H1 (cell line): ENCODE measurements around the gene HSF4. TPM values are rescaled to one million over a fixed set of nuclear protein-coding genes. Genes with fewer than 3 reads are reported as not detected.

Source experiments
- CTCF ChIA-PET: fragments of 300-600 bp; sonication (Branson Sonifier 250); formaldehyde crosslinking; loops from one replicate; lab custom pipeline; 2021; ENCODE audit not compliant: partially characterized antibody; lab: Charles Lee
- POLR2A ChIA-PET: fragments of 300-600 bp; sonication (Branson Sonifier 250); formaldehyde crosslinking; loops from one replicate; lab custom pipeline; 2021; ENCODE audit warnings: inconsistent platforms; ENCODE audit not compliant: partially characterized antibody; lab: Charles Lee
- DNase-seq, 2 experiments: peaks; one replicate each; pipeline versions ENCODE4 v3.0.0 to v3.0.0-alpha.2; 2010 to 2022; ENCODE audit warnings: low spot score in 2 of 2, low read depth in 1 of 2, mixed read lengths in 1 of 2
- FAIRE-seq: peaks from 2 replicates; lab custom pipeline; 2011; peaks lifted over from hg19 to GRCh38; lab: Jason Lieb, UNC
- H2AFZ ChIP-seq: 2 replicates; pipeline ENCODE4 v1.8.1; 2012; ENCODE audit warnings: low read length, inconsistent platforms
- H2AK5ac ChIP-seq: 2 replicates; pipeline ENCODE4 v1.6.1; 2013; ENCODE audit warnings: low read depth, low read length
- H2BK120ac ChIP-seq: replicated peaks from 2 replicates; pipeline ENCODE3; 2013; ENCODE audit warnings: low read depth, low read length, inconsistent platforms
- H2BK12ac ChIP-seq: 2 replicates; pipeline ENCODE4 v1.6.1; 2013; ENCODE audit warnings: low read depth, low read length
- H2BK15ac ChIP-seq: 2 replicates; pipeline ENCODE4 v1.6.1; 2013; ENCODE audit warnings: low read length
- H2BK20ac ChIP-seq: 2 replicates; pipeline ENCODE4 v1.6.1; 2013; ENCODE audit warnings: low read length
- H2BK5ac ChIP-seq: 2 replicates; pipeline ENCODE4 v1.6.1; 2013; ENCODE audit warnings: low read depth, low read length
- H3K14ac ChIP-seq: 2 replicates; pipeline ENCODE4 v1.6.1; 2013; ENCODE audit warnings: inconsistent platforms; ENCODE audit not compliant: insufficient read length
- H3K18ac ChIP-seq: 2 replicates; pipeline ENCODE4 v1.6.1; 2013; ENCODE audit warnings: low read length; ENCODE audit errors: extremely low read depth
- H3K23ac ChIP-seq: 2 replicates; pipeline ENCODE4 v1.6.1; 2013; ENCODE audit warnings: inconsistent platforms; ENCODE audit not compliant: insufficient read length
- H3K23me2 ChIP-seq: 2 replicates; pipeline ENCODE4 v1.6.1; 2013; ENCODE audit warnings: low read depth, low read length
- H3K27ac ChIP-seq: 2 replicates; pipeline ENCODE4 v1.6.1; 2011; ENCODE audit warnings: low read depth, low read length, inconsistent platforms
- H3K27me3 ChIP-seq, 4 experiments: replicated peaks in 1 of 4; 1 replicate in 1 of 4; 2 replicates in 3 of 4; pipeline versions ENCODE4 v1.6.1 to v1.8.1; 2011 to 2013; ENCODE audit warnings: low read length in 3 of 4, mild to moderate bottlenecking in 3 of 4, inconsistent platforms in 2 of 4, mixed read lengths in 2 of 4, moderate library complexity in 1 of 4; ENCODE audit not compliant: control insufficient read depth in 3 of 4, insufficient read depth in 3 of 4; ENCODE audit errors: extremely low read depth in 1 of 4
- H3K36me3 ChIP-seq, 4 experiments: 2 replicates each; pipeline versions ENCODE4 v1.6.1 to v1.8.1; 2011 to 2013; ENCODE audit warnings: mild to moderate bottlenecking in 4 of 4, low read length in 3 of 4, moderate library complexity in 2 of 4, control low read depth in 1 of 4, inconsistent platforms in 1 of 4; ENCODE audit not compliant: insufficient read depth in 4 of 4, control insufficient read depth in 2 of 4
- H3K4ac ChIP-seq: replicated peaks from 2 replicates; pipeline ENCODE3; 2013; ENCODE audit warnings: low read length, low read depth, mixed read lengths, inconsistent platforms; ENCODE audit not compliant: insufficient read length
- H3K4me1 ChIP-seq, 4 experiments: replicated peaks in 1 of 4; 1 replicate in 1 of 4; 2 replicates in 3 of 4; pipeline versions ENCODE4 v1.6.1 to v1.8.1; 2011 to 2013; ENCODE audit warnings: low read length in 3 of 4, inconsistent platforms in 2 of 4, mixed read lengths in 1 of 4; ENCODE audit not compliant: insufficient read depth in 4 of 4, control insufficient read depth in 3 of 4
- H3K4me2 ChIP-seq, 2 experiments: 2 replicates each; pipeline versions ENCODE4 v1.6.1 to v1.8.1; 2011 to 2013; ENCODE audit warnings: low read depth in 2 of 2, low read length in 2 of 2, control low read depth in 1 of 2, inconsistent platforms in 1 of 2, mild to moderate bottlenecking in 1 of 2; ENCODE audit not compliant: insufficient read depth in 1 of 2
- H3K4me3 ChIP-seq, 4 experiments: fragments of 200-600, 300-600 bp in 1 of 4; sonication (generic), shearing (Covaris generic), sonication (Bioruptor Twin) in 1 of 4; 2 replicates each; pipeline versions ENCODE4 v1.5.1 to v1.8.1; 2011 to 2016; ENCODE audit warnings: low read length in 4 of 4, low read depth in 3 of 4, control low read depth in 2 of 4, inconsistent platforms in 2 of 4, mild to moderate bottlenecking in 2 of 4, mixed read lengths in 1 of 4, moderate library complexity in 1 of 4; ENCODE audit not compliant: insufficient read depth in 2 of 4; ENCODE audit errors: extremely low read depth in 1 of 4
- H3K56ac ChIP-seq: replicated peaks from 2 replicates; pipeline ENCODE3; 2013; ENCODE audit warnings: low read depth, mild to moderate bottlenecking, mixed read lengths, low read length, inconsistent platforms; ENCODE audit not compliant: insufficient read length
- H3K79me1 ChIP-seq: 2 replicates; pipeline ENCODE4 v1.6.1; 2013; ENCODE audit warnings: low read depth, low read length, control low read depth
- H3K79me2 ChIP-seq, 2 experiments: 2 replicates each; pipeline versions ENCODE4 v1.6.1 to v1.8.1; 2012 to 2013; ENCODE audit warnings: low read length in 2 of 2, mild to moderate bottlenecking in 2 of 2, inconsistent platforms in 1 of 2; ENCODE audit not compliant: insufficient read depth in 2 of 2, control insufficient read depth in 1 of 2
- H3K9ac ChIP-seq, 4 experiments: replicated peaks in 1 of 4; 1 replicate in 1 of 4; 2 replicates in 3 of 4; pipeline versions ENCODE4 v1.6.1 to v1.8.1; 2011 to 2013; ENCODE audit warnings: low read depth in 3 of 4, low read length in 3 of 4, control low read depth in 2 of 4, mild to moderate bottlenecking in 2 of 4, moderate library complexity in 2 of 4, inconsistent platforms in 1 of 4; ENCODE audit errors: extremely low read depth in 1 of 4
- H3K9me3 ChIP-seq, 2 experiments: 2 replicates each; pipeline versions ENCODE4 v1.6.1 to v1.8.1; 2012 to 2013; ENCODE audit warnings: mild to moderate bottlenecking in 2 of 2, moderate library complexity in 2 of 2, control low read depth in 1 of 2, inconsistent platforms in 1 of 2, low read depth in 1 of 2, low read length in 1 of 2, mixed read lengths in 1 of 2; ENCODE audit not compliant: insufficient read depth in 2 of 2
- H4K20me1 ChIP-seq, 2 experiments: replicated peaks in 1 of 2; 2 replicates each; pipeline versions ENCODE3 to v1.8.1; 2011 to 2013; ENCODE audit warnings: inconsistent platforms in 2 of 2, low read length in 2 of 2, mild to moderate bottlenecking in 1 of 2; ENCODE audit not compliant: insufficient read depth in 2 of 2, control insufficient read depth in 1 of 2
- H4K5ac ChIP-seq: 2 replicates; pipeline ENCODE4 v1.6.1; 2013; ENCODE audit warnings: low read length, low read depth, mixed read lengths, inconsistent platforms; ENCODE audit not compliant: insufficient read length
- H4K8ac ChIP-seq: 2 replicates; pipeline ENCODE4 v1.8.0; 2013; ENCODE audit warnings: mild to moderate bottlenecking, moderate library complexity, low read length, inconsistent platforms; ENCODE audit not compliant: insufficient read depth; ENCODE audit errors: extremely low read depth
- H4K91ac ChIP-seq: replicated peaks from 2 replicates; pipeline ENCODE3; 2013; ENCODE audit warnings: low read length, mixed read lengths, inconsistent platforms; ENCODE audit not compliant: insufficient read length
- BACH1 ChIP-seq: IDR thresholded peaks from 2 replicates; pipeline ENCODE4 v1.6.1; 2012; ENCODE audit warnings: low read length, improper control_type of control experiment
- CTCF ChIP-seq, 3 experiments: IDR thresholded peaks; 1 replicate in 2 of 3; 2 replicates in 1 of 3; pipeline versions ENCODE4 v1.5.1 to v1.6.1; 2011; ENCODE audit warnings: low read length in 3 of 3, mild to moderate bottlenecking in 3 of 3, inconsistent platforms in 2 of 3, low read depth in 1 of 3, moderate library complexity in 1 of 3; ENCODE audit not compliant: insufficient read depth in 1 of 3; ENCODE audit errors: control extremely low read depth in 1 of 3
- FOSL1 ChIP-seq: IDR thresholded peaks from 2 replicates; pipeline ENCODE4 v1.6.1; 2011; ENCODE audit warnings: mild to moderate bottlenecking, low read depth, low read length, moderate library complexity; ENCODE audit not compliant: insufficient read depth
- KDM4A ChIP-seq: IDR thresholded peaks from one replicate; pipeline ENCODE4 v1.7.1; 2012; ENCODE audit warnings: low read depth, mild to moderate bottlenecking, moderate library complexity, low read length, inconsistent platforms; ENCODE audit not compliant: severe bottlenecking
- MAX ChIP-seq: IDR thresholded peaks from 2 replicates; pipeline ENCODE4 v1.6.1; 2012; ENCODE audit warnings: inconsistent platforms
- POLR2A ChIP-seq, 2 experiments: IDR thresholded peaks; 1 replicate in 1 of 2; 2 replicates in 1 of 2; pipeline ENCODE4 v1.6.1; 2011; ENCODE audit warnings: low read depth in 2 of 2, low read length in 2 of 2, mild to moderate bottlenecking in 2 of 2; ENCODE audit errors: control extremely low read depth in 1 of 2
- RAD21 ChIP-seq, 2 experiments: IDR thresholded peaks in 1 of 2; conservative IDR thresholded peaks in 1 of 2; 2 replicates each; pipeline ENCODE4 v1.6.1; 2011; ENCODE audit warnings: low read depth in 2 of 2, low read length in 2 of 2, improper control_type of control experiment in 1 of 2, inconsistent platforms in 1 of 2, mild to moderate bottlenecking in 1 of 2, moderate library complexity in 1 of 2
- SIX5 ChIP-seq: IDR thresholded peaks from 2 replicates; pipeline ENCODE4 v1.6.1; 2011; ENCODE audit warnings: mild to moderate bottlenecking, low read depth, low read length
- SUZ12 ChIP-seq: fragments of 200-600 bp; sonication (generic); IDR thresholded peaks from 2 replicates; pipeline ENCODE4 v1.6.1; 2012; ENCODE audit warnings: mild to moderate bottlenecking, inconsistent platforms, low read length, moderate library complexity, mixed read lengths
- WGBS, 2 experiments: shearing (Covaris generic) in 1 of 2; methylation state at CpG; one replicate each; pipeline versions ENCODE4 v1.1.6 to v1.1.7; 2013 to 2015; ENCODE audit warnings: low lambda C conversion rate in 2 of 2, mixed read lengths in 2 of 2, inconsistent platforms in 1 of 2, low coverage in 1 of 2, missing lambda C conversion rate in 1 of 2; ENCODE audit not compliant: insufficient replicate concordance in 2 of 2, insufficient coverage in 1 of 2, insufficient read length in 1 of 2; ENCODE audit errors: extremely low coverage in 1 of 2, missing lambda C conversion rate in 1 of 2; 5-methylcytosine and 5-hydroxymethylcytosine counted together
- polyA plus RNA-seq, 7 experiments: library from polyadenylated mRNA; depleted of rRNA in 3 of 7; stranded (reverse) in 5 of 7; unstranded in 2 of 7; fragments of >200 nt in 5 of 7; fragments of 200-250 nt in 2 of 7; gene quantifications; 1 replicate in 5 of 7; 2 replicates in 1 of 7; 4 replicates in 1 of 7; pipeline versions ENCODE4 v1.2.1 to v1.2.3, GENCODE V29; 2011 to 2013; ENCODE audit warnings: missing spikeins in 2 of 7, mixed read lengths in 2 of 7
- total RNA-seq: library from RNA; stranded (reverse); fragmentation: NEBNext Ultra II Directional; extraction: Animal tissue kit (Norgen Biotek cat#: 25700); gene quantifications from 2 replicates; pipeline ENCODE4 v1.2.1, GENCODE V29; 2021

HSF4 gene
- total and polyA plus RNA-seq, 2 of the 8 experiments (the other 6 are each of a cell fraction or from before 2014, with no cell fraction given) = 0.14 TPM; not detected in 1

GRCh38 chr16:67179421-67180080 is 15.0 kb downstream of the HSF4 start:
- Histone ChIP-seq H4K91ac (no peak overlapping the region), H3K36me3 (no peaks in the 10 kb centered on the region; a peak in 1 of 8 replicates), H2BK15ac (no peak overlapping the region), H4K8ac (no peak overlapping the region; the same call in 1 of the 2 replicates), H3K27ac (no peak overlapping the region), H3K23ac (no peak overlapping the region), H3K4ac (no peak overlapping the region), H3K9me3 (no peaks in the 10 kb centered on the region), H3K79me2 (peaks cover 0 to 5% of the 10 kb centered on the region in 2 experiments; a peak in 1 of 4 replicates), H2AFZ (no peak overlapping the region), H3K79me1 (no peaks in the 10 kb centered on the region), H3K56ac (no peak overlapping the region), H3K18ac (no peak overlapping the region), H2BK120ac (no peak overlapping the region), H4K5ac (no peak overlapping the region), H3K23me2 (peaks cover 14% of the 10 kb centered on the region), H3K4me3 (no peak overlapping the region), H2BK12ac (no peak overlapping the region), H4K20me1 (peaks cover 7 to 27% of the 10 kb centered on the region in 2 experiments), H3K14ac (no peak overlapping the region), H2BK5ac (no peak overlapping the region), H2AK5ac (no peak overlapping the region), H2BK20ac (no peak overlapping the region), H3K9ac (no peak overlapping the region), H3K27me3 (peaks cover 20 to 44% (median 39%) of the 10 kb centered on the region in 4 experiments), H3K4me2 (no peak overlapping the region; a peak in 1 of 4 replicates), H3K4me1 (peaks cover 0 to 15% (median 14%) of the 10 kb centered on the region in 4 experiments; a peak in 5 of 7 replicates)
- CTCF ChIA-PET = interaction anchor here (0.8 to 13.1 kb wide), 11 partner anchors 7 to 299 kb away, joined by 3 to 151 read pairs (median 3); partner anchors contain the start of genes CDH16, E2F4, EXOC3L1 and HSF4
- DNase-seq (no peak), FAIRE-seq (no peak)
- WGBS, 2 experiments = 94% methylated on average over 13 of the region's 13 CpGs; no CpG with 5 or more reads in 1 of the 2 experiments
- POLR2A ChIA-PET = interaction anchor here (7.3 kb wide), 1 partner anchor 17 kb away, joined by 59 read pairs; the partner anchor contains the start of genes FBXL8, HSF4 and TRADD
- TF ChIP-seq KDM4A (no peak), SUZ12 (no peak), BACH1 (no peak), CTCF (IDR thresholded peaks at IDR 0.05; ENCODE audit: control extremely low read depth in 1 of 3, insufficient read depth in 1 of 3, low read depth in 1 of 3, low read length in 3 of 3) (peak; percentile 39 to 67 (median 43); a peak in 3 of 4 replicates), MAX (0 out of 2 replicates have a peak, but pooled peaks have one; percentile 15), SIX5 (no peak), RAD21 (IDR thresholded peaks at IDR 0.05 in 1 of 2, conservative IDR thresholded peaks at IDR 0.05 in 1 of 2; ENCODE audit: low read depth in 2 of 2, low read length in 2 of 2) (no peak), FOSL1 (no peak), POLR2A (IDR thresholded peaks at IDR 0.05; ENCODE audit: control extremely low read depth in 1 of 2, low read depth in 2 of 2, low read length in 2 of 2) (no peak)
